K562 (cell line): Measurements from ENCODE around the gene MTF1. TPM values are rescaled to one million over a fixed set of nuclear protein-coding genes. Genes with fewer than 3 reads are reported as not detected.

Source experiments
- ARID3B ChIP-seq: fragments of 250-450 bp; sonication (Bioruptor Pico); IDR thresholded peaks from 2 replicates; pipeline ENCODE4 v1.4.0; 2020; ENCODE audit warnings: borderline replicate concordance
- BRCA1 ChIP-seq, 2 experiments: fragments of 450-650 bp in 1 of 2; sonication (generic) in 1 of 2; formaldehyde crosslinking in 1 of 2; IDR thresholded peaks; 2 replicates each; pipeline versions ENCODE4 v1.5.0 to v1.6.1; 2017 to 2020; ENCODE audit warnings: mild to moderate bottlenecking in 1 of 2, missing genetic modification reagents in 1 of 2
- CHD1 ChIP-seq: fragments of 200-600 bp; sonication (generic); IDR thresholded peaks from one replicate; pipeline ENCODE4 v1.6.1; 2012; ENCODE audit warnings: mild to moderate bottlenecking, moderate library complexity, low read length, inconsistent platforms
- CTCFL ChIP-seq: IDR thresholded peaks from 2 replicates; pipeline ENCODE4 v1.6.1; 2011; ENCODE audit warnings: borderline replicate concordance, low read depth, mild to moderate bottlenecking, moderate library complexity, low read length; ENCODE audit not compliant: insufficient read depth, poor library complexity, severe bottlenecking
- ELK3 ChIP-seq: fragments of 450-650 bp; formaldehyde crosslinking; IDR thresholded peaks from 2 replicates; pipeline ENCODE4 v1.4.0; 2020; ENCODE audit warnings: mild to moderate bottlenecking
- NFATC3 ChIP-seq: fragments of 450-650 bp; IDR thresholded peaks from 2 replicates; pipeline ENCODE4 v1.6.1; 2017; ENCODE audit warnings: mild to moderate bottlenecking
- PCBP2 ChIP-seq: fragments of 200-400 bp; formaldehyde crosslinking; IDR thresholded peaks from 2 replicates; pipeline ENCODE4 v1.6.1; 2018; ENCODE audit warnings: low read length, low read depth, mild to moderate bottlenecking, moderate library complexity; ENCODE audit not compliant: poor library complexity, severe bottlenecking
- PRMT5 ChIP-seq: sonication (generic); formaldehyde crosslinking; IDR thresholded peaks from 2 replicates; pipeline ENCODE4 v1.5.0; 2020; ENCODE audit warnings: missing genetic modification reagents
- RB1 ChIP-seq: fragments of 450-650 bp; IDR thresholded peaks from 2 replicates; pipeline ENCODE4 v1.6.1; 2017; ENCODE audit warnings: low read depth, mild to moderate bottlenecking
- TCFL5 ChIP-seq: fragments of 250-450 bp; sonication (Bioruptor Pico); conservative IDR thresholded peaks from 2 replicates; pipeline ENCODE4 v1.6.1; 2021; ENCODE audit warnings: mild to moderate bottlenecking, moderate library complexity, matching md5 sums
- TEAD4 ChIP-seq, 2 experiments: sonication (generic) in 1 of 2; formaldehyde crosslinking in 1 of 2; IDR thresholded peaks; 2 replicates each; pipeline versions ENCODE4 v1.6.1 to v1.8.0; 2012 to 2022; ENCODE audit warnings: borderline replicate concordance in 1 of 2, inconsistent platforms in 1 of 2, low read length in 1 of 2, mild to moderate bottlenecking in 1 of 2, missing genetic modification reagents in 1 of 2
- TOE1 ChIP-seq, 2 experiments: fragments of 450-650 bp in 1 of 2; sonication (generic) in 1 of 2; formaldehyde crosslinking in 1 of 2; IDR thresholded peaks; 2 replicates each; pipeline versions ENCODE4 v1.7.1 to v1.8.0; 2016 to 2022; ENCODE audit warnings: borderline replicate concordance in 2 of 2, mild to moderate bottlenecking in 2 of 2, antibody characterized with exemption in 1 of 2, inconsistent platforms in 1 of 2, low read depth in 1 of 2, missing genetic modification reagents in 1 of 2, moderate library complexity in 1 of 2
- TRIM28 ChIP-seq: fragments of 450-650 bp; IDR thresholded peaks from 2 replicates; pipeline ENCODE4 v1.6.1; 2017
- U2AF2 ChIP-seq: fragments of 200-400 bp; formaldehyde crosslinking; optimal IDR thresholded peaks from 2 replicates; pipeline ENCODE3; 2017; ENCODE audit warnings: low read depth, mild to moderate bottlenecking, low read length
- ZBTB5 ChIP-seq: fragments of 450-650 bp; IDR thresholded peaks from 2 replicates; pipeline ENCODE4 v1.6.1; 2017; ENCODE audit warnings: antibody characterized with exemption
- ZNF212 ChIP-seq: fragments of 450-650 bp; formaldehyde crosslinking; IDR thresholded peaks from 2 replicates; pipeline ENCODE4 v1.4.0; 2020; ENCODE audit warnings: mild to moderate bottlenecking
- ZNF695 ChIP-seq: fragments of 450-650 bp; formaldehyde crosslinking; IDR thresholded peaks from 2 replicates; pipeline ENCODE4 v1.4.0; 2020; ENCODE audit warnings: mild to moderate bottlenecking, moderate library complexity
- ZNF766 ChIP-seq: fragments of 200-800 bp; sonication (Bioruptor generic); conservative IDR thresholded peaks from 2 replicates; pipeline ENCODE4 v1.6.1; 2016; ENCODE audit warnings: missing genetic modification characterization, missing compliant biosample characterization
- ZNF780A ChIP-seq: fragments of 250-450 bp; sonication (Bioruptor Pico); IDR thresholded peaks from 2 replicates; pipeline ENCODE4 v1.5.0; 2021; ENCODE audit warnings: mild to moderate bottlenecking
- ZNF830 ChIP-seq: fragments of 250-450 bp; sonication (Bioruptor Pico); IDR thresholded peaks from 2 replicates; pipeline ENCODE4 v1.5.0; 2021; ENCODE audit warnings: mild to moderate bottlenecking
- polyA plus RNA-seq, 8 experiments: library from polyadenylated mRNA; depleted of rRNA in 4 of 8; stranded (reverse) in 5 of 8; unstranded in 3 of 8; fragments of >200 nt; fragmentation: Nextera tagmentation in 2 of 8; fragmentation: Illumina TruSeq in 1 of 8; extraction: Ambion mirVana in 2 of 8; extraction: Trizol in 1 of 8; gene quantifications; 2 replicates each; pipeline versions ENCODE4 v1.2.1 to v1.2.3, GENCODE V29; 2011 to 2014; ENCODE audit warnings: inconsistent platforms in 1 of 8, missing spikeins in 1 of 8
- total RNA-seq, 7 experiments: library from RNA; depleted of rRNA in 6 of 7; stranded (reverse); fragments of >200 nt in 6 of 7; fragmentation: Illumina TruSeq in 2 of 7; extraction: Trizol in 2 of 7; gene quantifications; 2 replicates each; pipeline versions ENCODE4 v1.2.1 to v1.2.3, GENCODE V29; 2011 to 2021; ENCODE audit warnings: low replicate concordance in 1 of 7

The MTF1 gene
- total and polyA plus RNA-seq, 9 of the 15 experiments (the other 6 are each of a cell fraction or from before 2014, with no cell fraction given) = 1.1 to 12.2 (median 4.3) TPM

GRCh38 chr1:37859507-37860345 lies at the start of gene MTF1 (continued):
- TF ChIP-seq ARID3B (CRISPR knock-in tag) = no peak
- TF ChIP-seq RB1 = peak; percentile 67
- peak; percentile 96 for TF ChIP-seq ZNF830 (CRISPR knock-in tag)
- TF ChIP-seq TCFL5 (CRISPR knock-in tag) = no peak
- no peak for TF ChIP-seq PCBP2
- TF ChIP-seq TOE1 (IDR thresholded peaks at IDR 0.05; ENCODE audit: borderline replicate concordance) = no peak; the same call in none of the 2 replicates
- TF ChIP-seq TOE1 (CRISPR knock-in tag; IDR thresholded peaks at IDR 0.05; ENCODE audit: borderline replicate concordance, low read depth) = no peak
- peak; percentile 85; the same call in 1 of the 2 replicates for TF ChIP-seq ZNF695
- peak; percentile 63; the same call in 1 of the 2 replicates for TF ChIP-seq ZNF780A (CRISPR knock-in tag)
- no peak for TF ChIP-seq BRCA1 (IDR thresholded peaks at IDR 0.05)
- TF ChIP-seq BRCA1 (CRISPR knock-in tag; IDR thresholded peaks at IDR 0.05) = no peak
- no peak for TF ChIP-seq ZNF766 (CRISPR knock-in tag)
- TF ChIP-seq ELK3 (CRISPR knock-in tag) = peak; percentile 42; the same call in 1 of the 2 replicates
- no peak for TF ChIP-seq ZNF212 (CRISPR knock-in tag)
- no peak; the same call in 1 of the 2 replicates for TF ChIP-seq TEAD4 (IDR thresholded peaks at IDR 0.05; ENCODE audit: low read length)
- TF ChIP-seq TEAD4 (CRISPR knock-in tag; IDR thresholded peaks at IDR 0.05; ENCODE audit: borderline replicate concordance) = no peak
- TF ChIP-seq U2AF2 = no peak
- no peak for TF ChIP-seq PRMT5 (CRISPR knock-in tag)
- TF ChIP-seq NFATC3 = no peak
- 0 out of 2 replicates have a peak, but pooled peaks have one; percentile 46 for TF ChIP-seq TRIM28
- peak; percentile 82 for TF ChIP-seq CHD1
- no peak for TF ChIP-seq ZBTB5
- peak; percentile 87 for TF ChIP-seq CTCFL
